ENCODE data around the gene OR7G2. TPM values are rescaled to one million over a fixed set of nuclear protein-coding genes. Genes with fewer than 3 reads are reported as not detected.
"Not testable (repeated sequence)": the region's sequence is repeated elsewhere in the genome, so short reads cannot be mapped to it uniquely, and the experiment has no call there.

OR7G2 gene
- total and polyA plus RNA-seq, 3 experiments from 2014 or later, result not detected

DNA sequence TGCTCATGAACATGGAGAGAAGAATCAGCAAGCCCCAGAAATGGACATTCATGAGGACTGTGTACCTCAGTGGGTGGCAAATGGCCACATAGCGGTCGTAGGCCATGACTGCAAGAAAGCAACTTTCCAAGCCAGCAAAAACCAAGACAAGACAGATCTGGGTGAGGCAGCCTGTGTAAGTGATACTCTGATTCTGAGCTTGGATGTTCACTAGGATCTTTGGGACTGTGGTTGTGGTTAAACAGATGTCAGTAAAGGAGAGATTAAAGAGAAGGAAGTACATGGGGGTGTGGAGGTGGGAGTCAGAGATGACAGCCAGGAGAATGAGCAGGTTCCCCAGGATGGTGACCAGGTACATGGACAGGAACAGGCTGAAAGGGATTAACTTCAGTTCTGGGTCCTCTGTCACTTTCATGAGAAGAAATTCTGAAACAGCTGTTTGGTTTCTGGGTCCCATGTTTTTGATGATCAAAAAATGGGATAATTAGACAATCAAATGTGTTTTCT lies 8.1 kb upstream of the OR7G2 start, which contains the start of gene OR7G1:
TSS of gene OR7G1 (minus strand) at position 457 of the 507 bp plus-strand sequence. CDS start at position 457, 0 bp downstream.
- no peaks in the 10 kb centered on the region for H3K9me3 Mint-ChIP-seq
- no peak within 1 kb of the TSS for H3K4me3 ChIP-seq (ENCODE audit: low read length)
- no peaks in the 10 kb centered on the region for H3K27me3 ChIP-seq (ENCODE audit: insufficient read depth, low read length, poor library complexity, severe bottlenecking)
- no peak within 1 kb of the TSS for H3K27ac Mint-ChIP-seq
- H3K36me3 ChIP-seq (ENCODE audit: insufficient read depth, low read length), result no peaks in the 10 kb centered on the region
- no peak within 1 kb of the TSS for H3K4me3 Mint-ChIP-seq
- H3K4me1 ChIP-seq (ENCODE audit: insufficient read depth, low read length), result no peaks in the 10 kb centered on the region
- H3K36me3 Mint-ChIP-seq, result no peaks in the 10 kb centered on the region
- DNase-seq, result no peak
- CTCF ChIA-PET, result no interaction called here
- POLR2A ChIA-PET, result no interaction called here
- no peaks in the 10 kb centered on the region for H3K4me1 Mint-ChIP-seq
- H3K27ac ChIP-seq (ENCODE audit: low read depth, low read length), result no peak within 1 kb of the TSS
- peaks cover 17 to 23% of the 10 kb centered on the region in 2 donors for H3K27me3 Mint-ChIP-seq
- H3K9me3 ChIP-seq (ENCODE audit: low read length), result no peaks in the 10 kb centered on the region

DNA sequence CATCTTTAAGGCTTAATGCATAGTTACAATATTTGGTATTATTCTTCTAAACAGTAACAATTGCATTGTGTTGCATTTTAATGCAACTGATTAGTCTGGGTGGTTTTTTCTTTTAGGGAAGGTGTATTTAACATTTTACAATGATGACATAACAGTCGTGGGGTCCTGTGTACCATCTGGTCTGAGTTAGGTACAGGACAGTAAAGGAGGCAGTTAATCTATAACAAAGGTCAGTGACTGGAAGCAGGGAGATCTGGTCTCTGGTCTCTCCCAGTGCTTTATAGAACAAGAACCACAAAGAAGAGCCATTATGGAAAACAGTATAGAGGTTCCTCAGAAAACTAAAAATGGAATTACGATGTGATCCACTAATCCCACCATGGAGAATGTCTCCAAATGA lies 2.7 kb upstream of the OR7G2 start:
- Mint-ChIP-seq H3K4me1 (no peaks in the 10 kb centered on the region), H3K27me3 (peaks cover 13 to 30% of the 10 kb centered on the region in 2 donors), H3K9me3 (no peaks in the 10 kb centered on the region), H3K27ac (no peak overlapping the region), H3K4me3 (no peak overlapping the region), H3K36me3 (no peaks in the 10 kb centered on the region)
- no peaks in the 10 kb centered on the region for H3K9me3 ChIP-seq (ENCODE audit: low read length)
- DNase-seq, result no peak
- H3K27me3 ChIP-seq (ENCODE audit: insufficient read depth, low read length, poor library complexity, severe bottlenecking), result no peaks in the 10 kb centered on the region
- H3K4me1 ChIP-seq (ENCODE audit: insufficient read depth, low read length), result no peaks in the 10 kb centered on the region
- ChIA-PET CTCF (no interaction called here), POLR2A (no interaction called here)
- no peak overlapping the region for H3K4me3 ChIP-seq (ENCODE audit: low read length)
- no peaks in the 10 kb centered on the region for H3K36me3 ChIP-seq (ENCODE audit: insufficient read depth, low read length)
- no peak overlapping the region for H3K27ac ChIP-seq (ENCODE audit: low read depth, low read length)

DNA sequence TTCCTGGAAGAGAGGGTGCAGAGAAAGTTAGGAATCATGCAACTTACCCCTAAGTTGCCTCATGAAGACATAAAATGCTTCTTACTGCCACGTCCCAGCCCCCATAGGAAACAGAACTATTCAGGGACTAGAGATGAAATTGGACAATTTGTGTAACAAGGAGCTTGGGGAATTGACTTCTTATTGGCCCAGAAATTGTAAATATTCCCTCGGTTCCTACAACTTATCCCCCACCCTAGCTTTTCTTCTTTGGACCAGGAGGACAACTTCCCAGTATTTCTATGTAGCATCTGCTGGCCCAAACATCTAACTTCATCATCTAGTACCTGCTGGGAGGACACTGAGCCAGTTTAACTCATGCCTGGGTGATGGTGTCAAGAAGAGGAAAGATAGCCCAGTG lies 20.5 kb downstream of the OR7G2 start, which contains the start of gene OR1M1:
TSS of gene OR1M1 (plus strand) at position 301 of the 400 bp plus-strand sequence. CDS start 6,184 bp downstream, outside the sequence.
- Mint-ChIP-seq H3K27me3 (peaks cover 5 to 37% of the 10 kb centered on the region in 2 donors), H3K4me3 (no peak within 1 kb of the TSS), H3K27ac (peak within 1 kb of the TSS in 1 of 8 donors; percentile 14), H3K36me3 (no peaks in the 10 kb centered on the region), H3K4me1 (no peaks in the 10 kb centered on the region), H3K9me3 (peaks cover 0 to 3% (median 0%) of the 10 kb centered on the region in 5 donors)
- H3K4me1 ChIP-seq (ENCODE audit: insufficient read depth, low read length), result no peaks in the 10 kb centered on the region
- no peaks in the 10 kb centered on the region for H3K27me3 ChIP-seq (ENCODE audit: insufficient read depth, low read length, poor library complexity, severe bottlenecking)
- POLR2A ChIA-PET, result interaction anchor here (0.5 kb wide), 1 partner anchor 82 kb away, joined by 5 read pairs; no protein-coding TSS in a partner anchor
- no peak for DNase-seq
- no peak within 1 kb of the TSS for H3K27ac ChIP-seq (ENCODE audit: low read depth, low read length)
- no peak within 1 kb of the TSS for H3K4me3 ChIP-seq (ENCODE audit: low read length)
- CTCF ChIA-PET, result no interaction called here
- H3K9me3 ChIP-seq (ENCODE audit: low read length), result no peaks in the 10 kb centered on the region
- no peaks in the 10 kb centered on the region for H3K36me3 ChIP-seq (ENCODE audit: insufficient read depth, low read length)

DNA sequence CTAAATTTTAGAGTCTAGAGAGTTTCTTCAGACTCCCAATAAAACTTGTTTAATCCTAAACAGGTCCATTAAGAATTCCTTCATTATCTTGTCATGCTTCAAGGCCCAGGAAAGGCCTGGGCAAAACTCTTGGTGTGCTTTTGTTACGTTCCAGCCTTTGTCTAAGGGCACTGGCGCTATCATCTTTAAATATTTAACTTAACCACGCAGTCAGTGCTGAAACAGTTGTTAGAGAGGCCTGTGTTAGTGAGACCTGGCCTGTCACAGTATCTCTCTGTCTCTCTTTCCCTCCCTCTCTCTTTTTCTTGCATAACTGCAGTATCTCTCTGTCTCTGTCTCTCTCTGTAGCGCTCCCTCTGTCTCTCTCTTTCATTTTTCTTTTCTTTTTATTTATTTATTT lies 28.6 kb downstream of the OR7G2 start:
- POLR2A ChIA-PET, result interaction anchor here (0.6 kb wide), 1 partner anchor 437 kb away, joined by 7 read pairs; no protein-coding TSS in a partner anchor

DNA sequence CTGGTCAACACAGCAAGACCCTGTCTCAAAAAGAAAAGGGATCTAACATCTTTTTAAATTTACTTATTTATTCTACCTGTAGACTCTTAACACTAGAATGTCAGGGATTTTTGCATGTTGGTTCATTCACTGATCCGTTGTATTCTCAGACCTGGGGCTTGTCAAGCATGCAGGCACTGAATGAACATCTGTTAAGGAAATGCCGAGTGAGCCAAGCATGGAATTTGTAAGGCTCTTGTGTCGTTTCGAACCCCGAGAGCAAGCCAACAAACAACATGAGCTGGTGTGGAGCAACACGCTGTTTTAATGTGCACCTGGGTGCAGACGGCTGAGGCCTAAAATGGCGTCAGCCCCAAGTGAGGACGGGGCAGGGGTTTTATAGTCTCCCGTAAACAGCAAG lies 30.4 kb downstream of the OR7G2 start:
- no peak for DNase-seq
- no peak overlapping the region for H3K27ac ChIP-seq (ENCODE audit: low read depth, low read length)
- H3K27me3 ChIP-seq (ENCODE audit: insufficient read depth, low read length, poor library complexity, severe bottlenecking), result no peaks in the 10 kb centered on the region
- Mint-ChIP-seq H3K27ac (no peak overlapping the region), H3K4me1 (peaks cover 0 to 1% (median 0%) of the 10 kb centered on the region in 3 donors), H3K9me3 (no peaks in the 10 kb centered on the region), H3K4me3 (no peak overlapping the region), H3K27me3 (peaks cover 0 to 1% of the 10 kb centered on the region in 2 donors), H3K36me3 (no peaks in the 10 kb centered on the region)
- no peaks in the 10 kb centered on the region for H3K9me3 ChIP-seq (ENCODE audit: low read length)
- CTCF ChIA-PET, result no interaction called here
- no peaks in the 10 kb centered on the region for H3K4me1 ChIP-seq (ENCODE audit: insufficient read depth, low read length)
- no peak overlapping the region for H3K4me3 ChIP-seq (ENCODE audit: low read length)
- POLR2A ChIA-PET, result no interaction called here
- no peaks in the 10 kb centered on the region for H3K36me3 ChIP-seq (ENCODE audit: insufficient read depth, low read length)

More for the DNA sequence above, 28.6 kb downstream of the OR7G2 start:
- no peak for DNase-seq
- Histone ChIP-seq H3K36me3 (ENCODE audit: insufficient read depth, low read length) (no peaks in the 10 kb centered on the region), H3K27ac (ENCODE audit: low read depth, low read length) (no peak overlapping the region), H3K27me3 (ENCODE audit: insufficient read depth, low read length, poor library complexity, severe bottlenecking) (no peaks in the 10 kb centered on the region), H3K4me3 (ENCODE audit: low read length) (no peak overlapping the region), H3K9me3 (ENCODE audit: low read length) (no peaks in the 10 kb centered on the region), H3K4me1 (ENCODE audit: insufficient read depth, low read length) (no peaks in the 10 kb centered on the region)
- peaks cover 0 to 1% of the 10 kb centered on the region in 2 donors for H3K27me3 Mint-ChIP-seq
- peak overlapping the region in 1 of 8 donors; percentile 50 for H3K27ac Mint-ChIP-seq
- H3K4me1 Mint-ChIP-seq, result peaks cover 0 to 1% (median 0%) of the 10 kb centered on the region in 3 donors
- CTCF ChIA-PET, result no interaction called here
- H3K9me3 Mint-ChIP-seq, result no peaks in the 10 kb centered on the region
- no peaks in the 10 kb centered on the region for H3K36me3 Mint-ChIP-seq
- no peak overlapping the region for H3K4me3 Mint-ChIP-seq

DNA sequence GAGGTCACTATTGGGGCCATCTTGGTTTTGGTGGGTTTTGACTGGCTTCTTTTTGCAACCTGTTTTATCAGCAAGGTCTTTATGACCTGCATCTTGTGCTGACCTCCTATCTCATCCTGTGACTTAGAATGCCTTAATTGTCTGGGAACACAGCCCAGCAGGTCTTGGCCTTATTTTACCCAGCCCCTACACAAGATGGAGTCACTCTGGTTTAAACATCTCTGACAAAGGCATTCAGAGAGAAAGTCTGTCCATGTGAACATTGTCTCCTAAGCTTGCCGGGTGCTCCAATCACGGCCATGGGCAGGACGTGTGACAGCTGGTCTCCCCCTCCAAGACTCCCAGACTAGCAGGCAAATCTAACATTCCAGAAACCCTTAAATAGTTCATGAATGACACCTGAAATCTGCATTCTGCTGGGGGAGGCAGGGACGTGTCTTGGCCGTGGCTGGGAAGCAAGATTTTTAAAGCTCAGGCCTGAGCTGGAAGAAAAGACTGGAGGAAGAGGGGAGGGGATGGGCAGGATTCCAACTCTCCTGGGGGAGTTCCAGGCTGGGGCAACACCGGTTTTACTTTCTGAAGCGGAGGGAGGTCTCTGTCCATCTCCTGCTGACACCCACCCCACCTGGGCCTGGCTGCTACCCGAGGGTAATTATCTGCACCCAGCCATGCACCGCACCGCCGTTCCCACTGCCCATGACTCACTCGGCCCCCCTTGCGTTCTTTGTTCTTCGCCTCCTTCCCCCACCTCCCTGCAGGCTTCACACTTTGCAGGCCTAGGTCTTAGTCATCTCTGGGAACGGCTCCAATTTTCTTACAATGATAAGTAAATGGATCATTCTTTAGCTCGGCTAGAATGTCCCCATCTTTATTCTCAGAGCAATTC lies 32.0 kb downstream of the OR7G2 start:
- no peaks in the 10 kb centered on the region for H3K36me3 ChIP-seq (ENCODE audit: insufficient read depth, low read length)
- H3K4me3 ChIP-seq (ENCODE audit: low read length), result no peak overlapping the region
- peaks cover 0 to 1% (median 0%) of the 10 kb centered on the region in 3 donors for H3K4me1 Mint-ChIP-seq
- H3K27me3 ChIP-seq (ENCODE audit: insufficient read depth, low read length, poor library complexity, severe bottlenecking), result no peaks in the 10 kb centered on the region
- CTCF ChIA-PET, result no interaction called here
- DNase-seq, result no peak
- no peak overlapping the region for H3K27ac ChIP-seq (ENCODE audit: low read depth, low read length)
- no peaks in the 10 kb centered on the region for H3K4me1 ChIP-seq (ENCODE audit: insufficient read depth, low read length)
- H3K9me3 Mint-ChIP-seq, result no peaks in the 10 kb centered on the region
- no peaks in the 10 kb centered on the region for H3K36me3 Mint-ChIP-seq
- H3K27me3 Mint-ChIP-seq, result peaks cover 0 to 1% of the 10 kb centered on the region in 2 donors
- POLR2A ChIA-PET, result no interaction called here
- H3K27ac Mint-ChIP-seq, result peak overlapping the region in 2 of 8 donors; percentile 74 to 82
- no peaks in the 10 kb centered on the region for H3K9me3 ChIP-seq (ENCODE audit: low read length)
- no peak overlapping the region for H3K4me3 Mint-ChIP-seq

DNA sequence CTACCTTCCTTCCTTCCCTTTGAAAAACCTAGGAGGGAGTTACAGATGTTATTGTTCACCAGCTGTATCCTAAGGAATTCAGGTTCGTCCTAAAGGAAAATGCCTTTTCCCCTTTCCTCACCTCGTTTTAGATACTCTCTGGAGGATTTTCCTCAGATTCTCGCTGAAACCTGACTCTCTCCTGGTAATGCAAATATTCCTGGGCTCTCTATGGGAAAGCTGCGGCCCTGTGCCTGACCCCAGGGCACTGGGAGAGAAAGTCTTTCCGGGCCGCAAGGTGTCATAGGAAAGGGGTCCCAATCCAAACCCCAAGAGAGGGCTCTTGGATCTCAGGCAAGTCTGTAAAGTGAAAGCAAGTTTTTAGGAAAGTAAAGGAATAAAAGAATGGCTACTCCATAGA lies 33.5 kb downstream of the OR7G2 start:
- no peak for DNase-seq
- no peaks in the 10 kb centered on the region for H3K27me3 ChIP-seq (ENCODE audit: insufficient read depth, low read length, poor library complexity, severe bottlenecking)
- Mint-ChIP-seq H3K27ac (no peak overlapping the region), H3K4me3 (no peak overlapping the region), H3K27me3 (peaks cover 0 to 1% of the 10 kb centered on the region in 2 donors), H3K4me1 (no peaks in the 10 kb centered on the region), H3K9me3 (no peaks in the 10 kb centered on the region), H3K36me3 (no peaks in the 10 kb centered on the region)
- H3K36me3 ChIP-seq (ENCODE audit: insufficient read depth, low read length), result no peaks in the 10 kb centered on the region
- no peaks in the 10 kb centered on the region for H3K9me3 ChIP-seq (ENCODE audit: low read length)
- H3K27ac ChIP-seq (ENCODE audit: low read depth, low read length), result no peak overlapping the region
- no peaks in the 10 kb centered on the region for H3K4me1 ChIP-seq (ENCODE audit: insufficient read depth, low read length)
- no peak overlapping the region for H3K4me3 ChIP-seq (ENCODE audit: low read length)
- ChIA-PET CTCF (no interaction called here), POLR2A (no interaction called here)

DNA sequence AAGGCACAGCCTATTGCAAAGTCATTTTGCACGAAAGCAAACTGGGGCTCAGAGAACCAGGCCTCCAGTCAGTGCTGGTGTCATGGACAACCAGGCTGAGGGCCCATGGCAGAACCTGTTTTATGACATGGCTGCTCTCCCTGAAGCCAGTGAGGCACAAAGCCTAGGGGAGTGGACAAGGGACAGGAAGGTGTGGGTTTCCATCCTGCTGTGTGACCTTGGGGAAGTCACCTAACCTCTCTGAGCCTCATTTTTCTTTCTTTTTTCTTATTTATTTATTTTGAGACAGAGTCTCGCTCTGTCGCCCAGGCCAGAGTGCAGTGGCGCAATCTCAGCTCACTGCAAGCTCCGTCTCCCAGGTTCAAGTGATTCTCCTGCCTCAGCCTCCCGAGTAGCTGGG lies 35.6 kb downstream of the OR7G2 start:
- H3K4me3 Mint-ChIP-seq; POLR2A ChIA-PET; H3K27me3 ChIP-seq (ENCODE audit: insufficient read depth, low read length, poor library complexity, severe bottlenecking); H3K27ac Mint-ChIP-seq; H3K36me3 ChIP-seq (ENCODE audit: insufficient read depth, low read length); H3K9me3 ChIP-seq (ENCODE audit: low read length); H3K36me3 Mint-ChIP-seq; H3K4me3 ChIP-seq (ENCODE audit: low read length); CTCF ChIA-PET; H3K27ac ChIP-seq (ENCODE audit: low read depth, low read length); H3K9me3 Mint-ChIP-seq; DNase-seq; H3K4me1 Mint-ChIP-seq; H3K27me3 Mint-ChIP-seq; H3K4me1 ChIP-seq (ENCODE audit: insufficient read depth, low read length): not testable (repeated sequence)

Data from CD8-positive, alpha-beta memory T cell (primary cell).